HepG2 (cell line): Measurements from ENCODE around the gene MYL9. TPM values are rescaled to one million over a fixed set of nuclear protein-coding genes. Genes with fewer than 3 reads are reported as not detected.

Source experiments
- ATF3 ChIP-seq: sonication (generic); formaldehyde crosslinking; IDR thresholded peaks from 2 replicates; pipeline ENCODE4 v1.4.0; 2020; ENCODE audit warnings: missing genetic modification reagents
- BHLHE40 ChIP-seq: IDR thresholded peaks from 2 replicates; pipeline ENCODE4 v1.6.1; 2011; ENCODE audit warnings: low read length, improper control_type of control experiment
- CHD2 ChIP-seq: IDR thresholded peaks from 2 replicates; pipeline ENCODE4 v1.6.1; 2011; ENCODE audit warnings: low read depth, low read length, improper control_type of control experiment
- DZIP1 ChIP-seq: sonication (generic); formaldehyde crosslinking; IDR thresholded peaks from 2 replicates; pipeline ENCODE4 v1.5.0; 2020; ENCODE audit warnings: mild to moderate bottlenecking, missing genetic modification reagents
- ERF ChIP-seq: IDR thresholded peaks from 2 replicates; pipeline ENCODE4 v1.6.1; 2018; ENCODE audit warnings: missing biosample characterization, missing genetic modification reagents
- HINFP ChIP-seq: sonication (generic); formaldehyde crosslinking; IDR thresholded peaks from 2 replicates; pipeline ENCODE4 v1.4.0; 2020; ENCODE audit warnings: low read depth, mild to moderate bottlenecking, missing genetic modification reagents
- MTERF4 ChIP-seq: sonication (generic); formaldehyde crosslinking; IDR thresholded peaks from 2 replicates; pipeline ENCODE4 v1.8.0; 2023; ENCODE audit warnings: mild to moderate bottlenecking, missing genetic modification reagents
- NFRKB ChIP-seq: fragments of 450-650 bp; IDR thresholded peaks from 2 replicates; pipeline ENCODE4 v1.6.1; 2017
- NR2C2 ChIP-seq: sonication (generic); formaldehyde crosslinking; IDR thresholded peaks from 2 replicates; pipeline ENCODE4 v1.4.0; 2020; ENCODE audit warnings: missing genetic modification reagents, mild to moderate bottlenecking, moderate library complexity, borderline replicate concordance
- PITX1 ChIP-seq: sonication (generic); formaldehyde crosslinking; IDR thresholded peaks from 2 replicates; pipeline ENCODE4 v1.5.1; 2020; ENCODE audit warnings: mild to moderate bottlenecking, missing genetic modification reagents
- RNF2 ChIP-seq: fragments of 450-650 bp; conservative IDR thresholded peaks from 2 replicates; pipeline ENCODE4 v1.6.1; 2016; ENCODE audit warnings: low read depth
- SALL2 ChIP-seq: sonication (generic); formaldehyde crosslinking; IDR thresholded peaks from 2 replicates; pipeline ENCODE4 v1.8.1; 2023; ENCODE audit warnings: mild to moderate bottlenecking, missing genetic modification reagents, inconsistent platforms
- SSRP1 ChIP-seq: IDR thresholded peaks from 2 replicates; pipeline ENCODE4 v1.6.1; 2016; ENCODE audit warnings: control low read depth
- TFAP4 ChIP-seq: sonication (generic); IDR thresholded peaks from 2 replicates; pipeline ENCODE4 v1.6.1; 2016; ENCODE audit warnings: low read depth, borderline replicate concordance
- TFDP2 ChIP-seq: sonication (generic); formaldehyde crosslinking; IDR thresholded peaks from 2 replicates; pipeline ENCODE4 v1.4.0; 2020; ENCODE audit warnings: missing genetic modification reagents
- ZBTB8A ChIP-seq: sonication (generic); formaldehyde crosslinking; IDR thresholded peaks from 2 replicates; pipeline ENCODE4 v1.4.0; 2020; ENCODE audit warnings: mild to moderate bottlenecking, low read depth, missing genetic modification reagents, borderline replicate concordance
- ZNF644 ChIP-seq: IDR thresholded peaks from 2 replicates; pipeline ENCODE4 v1.6.1; 2016; ENCODE audit warnings: low read depth
- ZNF670 ChIP-seq: sonication (generic); formaldehyde crosslinking; IDR thresholded peaks from 2 replicates; pipeline ENCODE4 v1.8.0; 2022; ENCODE audit warnings: mild to moderate bottlenecking, missing genetic modification reagents, borderline replicate concordance
- ZNF747 ChIP-seq: sonication (generic); formaldehyde crosslinking; IDR thresholded peaks from 2 replicates; pipeline ENCODE4 v1.8.1; 2023; ENCODE audit warnings: missing genetic modification reagents, mild to moderate bottlenecking, borderline replicate concordance
- ZNF772 ChIP-seq: sonication (generic); formaldehyde crosslinking; IDR thresholded peaks from 2 replicates; pipeline ENCODE4 v1.5.0; 2020; ENCODE audit warnings: mild to moderate bottlenecking, missing genetic modification reagents
- ZNF841 ChIP-seq: sonication (generic); formaldehyde crosslinking; IDR thresholded peaks from 2 replicates; pipeline ENCODE4 v1.8.1; 2023; ENCODE audit warnings: missing genetic modification reagents, borderline replicate concordance
- ZSCAN31 ChIP-seq: sonication (generic); formaldehyde crosslinking; IDR thresholded peaks from 2 replicates; pipeline ENCODE4 v1.5.0; 2020; ENCODE audit warnings: low read depth, mild to moderate bottlenecking, missing genetic modification reagents
- polyA plus RNA-seq, 8 experiments: library from polyadenylated mRNA; depleted of rRNA in 3 of 8; stranded (reverse) in 7 of 8; unstranded in 1 of 8; fragments of >200 nt; fragmentation: Illumina TruSeq in 4 of 8; extraction: Trizol in 4 of 8; gene quantifications; 2 replicates each; pipeline versions ENCODE4 v1.2.1 to v1.2.3, GENCODE V29; 2011 to 2016; ENCODE audit warnings: low read depth in 4 of 8, missing spikeins in 1 of 8, mixed read lengths in 1 of 8; ENCODE audit not compliant: insufficient read depth in 1 of 8
- total RNA-seq, 5 experiments: library from RNA; depleted of rRNA; stranded (reverse); fragments of >200 nt; fragmentation: Illumina TruSeq; extraction: Trizol; gene quantifications; 2 replicates each; pipeline ENCODE4 v1.2.3, GENCODE V29; 2016; ENCODE audit warnings: low read depth in 1 of 5

Gene MYL9
- total and polyA plus RNA-seq, 2 of the 13 experiments (the other 11 are each of a cell fraction or from before 2014, with no cell fraction given), result 0.87 to 2.2 TPM

GRCh38 chr20:36574366-36575135, 33.2 kb downstream of the MYL9 start (continued):
- TF ChIP-seq DZIP1 (CRISPR knock-in tag) (no peak), NFRKB (no peak), ZNF841 (CRISPR knock-in tag) (peak; percentile 64; the same call in 1 of the 2 replicates), PITX1 (peak; percentile 74; the same call in 1 of the 2 replicates), NR2C2 (CRISPR knock-in tag) (0 out of 2 replicates have a peak, but pooled peaks have one; percentile 16), MTERF4 (CRISPR knock-in tag) (peak; percentile 82; the same call in 1 of the 2 replicates), ZBTB8A (no peak), ATF3 (CRISPR knock-in tag) (no peak), BHLHE40 (peak; percentile 37), ZNF644 (CRISPR knock-in tag) (no peak), TFAP4 (no peak), CHD2 (no peak; the same call in 1 of the 2 replicates), ZNF747 (CRISPR knock-in tag) (no peak; the same call in 1 of the 2 replicates), SSRP1 (CRISPR knock-in tag) (no peak; the same call in 1 of the 2 replicates), SALL2 (CRISPR knock-in tag) (no peak; the same call in 1 of the 2 replicates), ERF (peak; percentile 43; the same call in 1 of the 2 replicates), TFDP2 (CRISPR knock-in tag) (peak; percentile 75), ZNF670 (CRISPR knock-in tag) (no peak), HINFP (CRISPR knock-in tag) (peak; percentile 35; the same call in 1 of the 2 replicates), ZSCAN31 (CRISPR knock-in tag) (no peak), ZNF772 (CRISPR knock-in tag) (peak; percentile 71; the same call in 1 of the 2 replicates), RNF2 (peak; percentile 90)
